Muscle of leg (tissue), 11 donors: ENCODE measurements around the gene ERLEC1. TPM values are rescaled to one million over a fixed set of nuclear protein-coding genes. Genes with fewer than 3 reads are reported as not detected.
A peak's percentile ranks its signal among the peaks of the same experiment; 100 is the strongest.
"Not testable (repeated sequence)": the region's sequence is repeated elsewhere in the genome, so short reads cannot be mapped to it uniquely, and the experiment has no call there.

Experiments used
- DNase-seq: peaks from one replicate; pipeline ENCODE4 v3.0.0; 2013
- H3K27ac ChIP-seq: one replicate; pipeline ENCODE4 v1.5.1; 2013; ENCODE audit warnings: mild to moderate bottlenecking, low read length, control low read depth
- H3K27me3 ChIP-seq: one replicate; pipeline ENCODE4 v1.6.1; 2013; ENCODE audit warnings: low read length; ENCODE audit not compliant: control insufficient read depth, insufficient read depth
- H3K36me3 ChIP-seq: one replicate; pipeline ENCODE4 v1.6.1; 2013; ENCODE audit warnings: low read length; ENCODE audit not compliant: control insufficient read depth, insufficient read depth
- H3K4me1 ChIP-seq: one replicate; pipeline ENCODE4 v1.6.1; 2013; ENCODE audit warnings: low read length; ENCODE audit not compliant: control insufficient read depth, insufficient read depth
- H3K4me3 ChIP-seq: one replicate; pipeline ENCODE4 v1.5.1; 2013; ENCODE audit warnings: low read length, control low read depth
- H3K9me3 ChIP-seq: replicated peaks from 2 replicates; pipeline ENCODE4 v1.6.1; 2013; ENCODE audit warnings: low read depth, low read length; ENCODE audit not compliant: control insufficient read depth
- WGBS: methylation state at CpG from one replicate; pipeline ENCODE4 v1.1.5; 2013; ENCODE audit warnings: missing lambda C conversion rate; ENCODE audit not compliant: insufficient coverage; 5-methylcytosine and 5-hydroxymethylcytosine counted together
- polyA plus RNA-seq, 8 donors: library from polyadenylated mRNA; unstranded; fragments of 120-200 nt; gene quantifications; one replicate each; pipeline versions ENCODE4 v1.2.1 to v1.2.3, GENCODE V29; 2013; ENCODE audit warnings: inconsistent platforms in 1 of 8, low replicate concordance in 1 of 8; ENCODE audit not compliant: insufficient read length in 8 of 8, insufficient read depth in 1 of 8
- total RNA-seq: library from RNA; stranded (reverse); fragments of 120-200 nt; gene quantifications from one replicate; pipeline ENCODE4 v1.2.4, GENCODE V29; 2013

Gene ERLEC1
- total and polyA plus RNA-seq, 9 donors: 38.4 to 59.8 (median 48.8) TPM

- not testable (repeated sequence) for H3K9me3 ChIP-seq, H3K4me1 ChIP-seq, DNase-seq
These were observed 64.4 kb downstream of the ERLEC1 start for GRCh38 chr2:53851052-53851757.

GRCh38 chr2:53852532-53852931 is 65.7 kb downstream of the ERLEC1 start:
- Histone ChIP-seq H3K27me3 (no peaks in the 10 kb centered on the region), H3K27ac (no peak overlapping the region), H3K4me1 (no peaks in the 10 kb centered on the region), H3K9me3 (no peaks in the 10 kb centered on the region), H3K4me3 (no peak overlapping the region), H3K36me3 (peaks cover 18% of the 10 kb centered on the region)
- 100% methylated on average over 4 of the region's 4 CpGs for WGBS
- DNase-seq: no peak

More at GRCh38 chr2:53851052-53851757, 64.4 kb downstream of the ERLEC1 start:
- not testable (repeated sequence) for H3K4me3 ChIP-seq, H3K27me3 ChIP-seq, H3K27ac ChIP-seq
- H3K36me3 ChIP-seq: peaks cover 18% of the 10 kb centered on the region
- WGBS: 90% methylated on average over 7 of the region's 9 CpGs

- no peaks in the 10 kb centered on the region for H3K27me3 ChIP-seq
These were observed 67.8 kb downstream of the ERLEC1 start for GRCh38 chr2:53854678-53855077.

GRCh38 chr2:53856272-53856671 is 69.4 kb downstream of the ERLEC1 start:
- no peak for DNase-seq
- no CpG with 5 or more reads among the region's 2 CpGs for WGBS
- Histone ChIP-seq H3K4me3 (no peak overlapping the region), H3K27ac (no peak overlapping the region), H3K36me3 (peaks cover 14% of the 10 kb centered on the region), H3K27me3 (no peaks in the 10 kb centered on the region), H3K4me1 (peaks cover 3% of the 10 kb centered on the region), H3K9me3 (no peaks in the 10 kb centered on the region)

More at GRCh38 chr2:53854678-53855077, 67.8 kb downstream of the ERLEC1 start:
- Histone ChIP-seq H3K36me3 (peaks cover 14% of the 10 kb centered on the region), H3K4me3 (no peak overlapping the region), H3K9me3 (no peaks in the 10 kb centered on the region), H3K27ac (no peak overlapping the region), H3K4me1 (no peaks in the 10 kb centered on the region)
- no peak for DNase-seq
- no CpG with 5 or more reads among the region's 2 CpGs for WGBS

- peaks cover 3% of the 10 kb centered on the region for H3K4me1 ChIP-seq
- H3K27ac ChIP-seq: no peak within 1 kb of the TSS
- peaks cover 6% of the 10 kb centered on the region for H3K36me3 ChIP-seq
- 19% methylated on average over 57 of the region's 72 CpGs for WGBS
- no peaks in the 10 kb centered on the region for H3K9me3 ChIP-seq
- peak within 1 kb of the TSS; percentile 28 for H3K4me3 ChIP-seq
- H3K27me3 ChIP-seq: no peaks in the 10 kb centered on the region
- DNase-seq: peak; percentile 22
These were observed 72.7 kb downstream of the ERLEC1 start, which contains the start of gene GPR75 for GRCh38 chr2:53859206-53860181. GPR75 (minus strand) TSS chr2:53859967; CDS start chr2:53854756, 5,211 bp downstream.

- H3K4me1 ChIP-seq: peaks cover 3% of the 10 kb centered on the region
- H3K27ac ChIP-seq: no peak overlapping the region
- H3K27me3 ChIP-seq: no peaks in the 10 kb centered on the region
- WGBS: no CpG with 5 or more reads among the region's 5 CpGs
- peaks cover 17% of the 10 kb centered on the region for H3K36me3 ChIP-seq
- no peak overlapping the region for H3K4me3 ChIP-seq
- no peaks in the 10 kb centered on the region for H3K9me3 ChIP-seq
- DNase-seq: no peak
These were observed 75.0 kb downstream of the ERLEC1 start for GRCh38 chr2:53861824-53862223.

- Histone ChIP-seq H3K4me3 (no peak overlapping the region), H3K4me1 (peaks cover 3% of the 10 kb centered on the region), H3K9me3 (no peaks in the 10 kb centered on the region), H3K36me3 (peaks cover 22% of the 10 kb centered on the region), H3K27me3 (no peaks in the 10 kb centered on the region), H3K27ac (no peak overlapping the region)
- DNase-seq: no peak
- no CpG with 5 or more reads among the region's 6 CpGs for WGBS
These were observed 76.8 kb downstream of the ERLEC1 start for GRCh38 chr2:53863538-53864227.

- no peak for DNase-seq
- WGBS: 90% methylated on average over 2 of the region's 2 CpGs
- no peaks in the 10 kb centered on the region for H3K4me1 ChIP-seq
- H3K27ac ChIP-seq: no peak overlapping the region
- no peaks in the 10 kb centered on the region for H3K9me3 ChIP-seq
- no peak overlapping the region for H3K4me3 ChIP-seq
- peaks cover 26% of the 10 kb centered on the region for H3K36me3 ChIP-seq
- no peaks in the 10 kb centered on the region for H3K27me3 ChIP-seq
These were observed 78.4 kb downstream of the ERLEC1 start for GRCh38 chr2:53865264-53865663.

- WGBS: no CpG with 5 or more reads among the region's 5 CpGs
- H3K27ac ChIP-seq: no peak overlapping the region
- no peaks in the 10 kb centered on the region for H3K4me1 ChIP-seq
- no peak overlapping the region for H3K4me3 ChIP-seq
- DNase-seq: no peak
- peaks cover 26% of the 10 kb centered on the region for H3K36me3 ChIP-seq
- H3K9me3 ChIP-seq: no peaks in the 10 kb centered on the region
- H3K27me3 ChIP-seq: no peaks in the 10 kb centered on the region
These were observed 79.1 kb downstream of the ERLEC1 start for GRCh38 chr2:53865962-53866361.
